ENCODE measurements around the gene SH2D6. TPM values are rescaled to one million over a fixed set of nuclear protein-coding genes. Genes with fewer than 3 reads are reported as not detected.
A peak's percentile ranks its signal among the peaks of the same experiment; 100 is the strongest.
"Not testable (repeated sequence)": the region's sequence is repeated elsewhere in the genome, so short reads cannot be mapped to it uniquely, and the experiment has no call there.

The SH2D6 gene
- total RNA-seq, 1 donor from 2014 or later, result under 0.01 TPM

- no peak for DNase-seq (ENCODE audit: low read depth in 2 of 2)
These were observed 49.7 kb downstream of the SH2D6 start for GRCh38 chr2:85468096-85468703.

GRCh38 chr2:85468704-85469349 is 50.3 kb downstream of the SH2D6 start:
- peak; percentile 28 to 56 for DNase-seq (ENCODE audit: low read depth in 2 of 2)

- DNase-seq (ENCODE audit: low read depth in 2 of 2), result no peak
These were observed 52.6 kb downstream of the SH2D6 start for GRCh38 chr2:85470850-85471800.

GRCh38 chr2:85472261-85472660 is 53.7 kb downstream of the SH2D6 start:
- DNase-seq (ENCODE audit: low read depth in 2 of 2), result no peak

- no peak for DNase-seq (ENCODE audit: low read depth in 2 of 2)
These were observed 57.4 kb downstream of the SH2D6 start for GRCh38 chr2:85475799-85476490.

GRCh38 chr2:85476624-85477023 is 58.1 kb downstream of the SH2D6 start:
- no peak for DNase-seq (ENCODE audit: low read depth in 2 of 2)

GRCh38 chr2:85477884-85478283 is 59.4 kb downstream of the SH2D6 start:
- DNase-seq (ENCODE audit: low read depth in 2 of 2), result no peak

- DNase-seq (ENCODE audit: low read depth in 2 of 2), result peak in 1 of 2 donors; percentile 9
These were observed 63.6 kb downstream of the SH2D6 start for GRCh38 chr2:85481818-85482777.

GRCh38 chr2:85484615-85485014 is 66.1 kb downstream of the SH2D6 start:
- DNase-seq (ENCODE audit: low read depth in 2 of 2), result not testable (repeated sequence)

GRCh38 chr2:85485815-85486214 is 67.3 kb downstream of the SH2D6 start:
- DNase-seq (ENCODE audit: low read depth in 2 of 2), result no peak

Other genes starting within 250 kb of the SH2D6 start
- gene TGOLN2, start 90.7 kb upstream of the SH2D6 start, total RNA-seq, result 56.1 and 70.3 TPM in 2 replicates
- 51.6 and 54.1 TPM in 2 replicates for gene RETSAT, start 64.2 kb upstream of the SH2D6 start, total RNA-seq
- 6.9 and 9.6 TPM in 2 replicates for gene ELMOD3, start 63.9 kb upstream of the SH2D6 start, total RNA-seq
- gene CAPG, start 8.3 kb upstream of the SH2D6 start, total RNA-seq, result 62.4 and 63.6 TPM in 2 replicates
- 89.1 and 116 TPM in 2 replicates for gene MAT2A, start 120.5 kb downstream of the SH2D6 start, total RNA-seq
- 27.3 and 40.0 TPM in 2 replicates for gene GGCX, start 142.8 kb downstream of the SH2D6 start, total RNA-seq
- 2.8 and 5.9 TPM in 2 replicates for gene VAMP8, start 158.9 kb downstream of the SH2D6 start, total RNA-seq
- gene VAMP5, start 165.7 kb downstream of the SH2D6 start, total RNA-seq, result 89.2 and 109 TPM in 2 replicates
- gene RNF181, start 177.0 kb downstream of the SH2D6 start, total RNA-seq, result 197 and 224 TPM in 2 replicates
- 5.8 and 14.2 TPM in 2 replicates for gene TMEM150A, start 184.0 kb downstream of the SH2D6 start, total RNA-seq
- gene C2orf68, start 193.4 kb downstream of the SH2D6 start, total RNA-seq, result 16.6 and 20.7 TPM in 2 replicates
- gene USP39, start 197.5 kb downstream of the SH2D6 start, total RNA-seq, result 37.7 and 42.6 TPM in 2 replicates
- not detected in 2 replicates for gene SFTPB, start 249.5 kb downstream of the SH2D6 start, total RNA-seq